Sigmoid colon (tissue), 4 donors: ENCODE data around the gene POLR2A.

Experiments used
- CTCF ChIP-seq, 4 experiments: fragments of 450-650 bp in 3 of 4; fragments of 200-600 bp in 1 of 4; IDR thresholded peaks; one replicate each; pipeline ENCODE4 v1.5.1; 2016 to 2019; ENCODE audit warnings: antibody characterized with exemption in 4 of 4, mild to moderate bottlenecking in 3 of 4, moderate library complexity in 2 of 4
- EP300 ChIP-seq, 4 donors: sonication (generic); formaldehyde crosslinking; IDR thresholded peaks; one replicate each; pipeline ENCODE4 v1.6.1; 2017; ENCODE audit warnings: antibody characterized with exemption in 4 of 4
- POLR2A ChIP-seq, 2 donors: fragments of 450-650 bp; IDR thresholded peaks; one replicate each; pipeline ENCODE4 v1.6.1; 2016; ENCODE audit warnings: antibody characterized with exemption in 2 of 2, mild to moderate bottlenecking in 2 of 2, moderate library complexity in 2 of 2

- TF ChIP-seq CTCF (IDR thresholded peaks at IDR 0.05) (no peak), POLR2A (IDR thresholded peaks at IDR 0.05) (no peak), EP300 (IDR thresholded peaks at IDR 0.05) (no peak)
Measured at GRCh38 chr17:7468804-7469389, 15.3 kb upstream of the POLR2A start.
